K562 (cell line): ENCODE data around the gene RIPK3. TPM values are rescaled to one million over a fixed set of nuclear protein-coding genes. Genes with fewer than 3 reads are reported as not detected.

Experiments used
- polyA plus RNA-seq, 8 experiments: library from polyadenylated mRNA; depleted of rRNA in 4 of 8; stranded (reverse) in 5 of 8; unstranded in 3 of 8; fragments of >200 nt; fragmentation: Nextera tagmentation in 2 of 8; fragmentation: Illumina TruSeq in 1 of 8; extraction: Ambion mirVana in 2 of 8; extraction: Trizol in 1 of 8; gene quantifications; 2 replicates each; pipeline versions ENCODE4 v1.2.1 to v1.2.3, GENCODE V29; 2011 to 2014; ENCODE audit warnings: inconsistent platforms in 1 of 8, missing spikeins in 1 of 8
- small RNA-seq: library from RNA; depleted of rRNA; stranded (forward); fragments of <200 nt; gene quantifications from one replicate; pipeline ENCODE3, GENCODE V24; 2014
- total RNA-seq, 7 experiments: library from RNA; depleted of rRNA in 6 of 7; stranded (reverse); fragments of >200 nt in 6 of 7; fragmentation: Illumina TruSeq in 2 of 7; extraction: Trizol in 2 of 7; gene quantifications; 2 replicates each; pipeline versions ENCODE4 v1.2.1 to v1.2.3, GENCODE V29; 2011 to 2021; ENCODE audit warnings: low replicate concordance in 1 of 7

The RIPK3 gene
- total and polyA plus RNA-seq, 9 of the 15 experiments (the other 6 are each of a cell fraction or from before 2014, with no cell fraction given) = 0.03 to 0.43 (median 0.28) TPM; not detected in 3

Small RNA genes lying within 50 kb of the gene (small RNA-seq; reads per million reads assigned to genes)
- not detected for gene RF00026

Other genes with a start within 250 kb of the RIPK3 start
Only the 7 nearest of the 33 such genes appear.
- gene DHRS1, start 40.2 kb downstream of the RIPK3 start, total RNA-seq (2014; rRNA removed) = 7.3 and 9.3 TPM in 2 replicates
- 5.7 and 8.2 TPM in 2 replicates for gene DHRS1, start 40.2 kb downstream of the RIPK3 start, total RNA-seq (2014; rRNA removed; fragmentation: Illumina TruSeq; extraction: Trizol)
- 9.5 and 9.7 TPM in 2 replicates for gene DHRS1, start 40.2 kb downstream of the RIPK3 start, total RNA-seq (2015; rRNA removed; fragmentation: Illumina TruSeq; extraction: Trizol)
- 17.8 and 21.1 TPM in 2 replicates for gene DHRS1, start 40.2 kb downstream of the RIPK3 start, total RNA-seq (2021)
- gene DHRS1, start 40.2 kb downstream of the RIPK3 start, polyA plus RNA-seq (2011; rRNA removed) = 12.7 and 19.8 TPM in 2 replicates
- gene DHRS1, start 40.2 kb downstream of the RIPK3 start, polyA plus RNA-seq (2014; fragmentation: Illumina TruSeq; extraction: Trizol) = 16.8 and 19.3 TPM in 2 replicates
- 10 to 100 TPM; 32.2 to 33.6 TPM for gene DHRS1, start 40.2 kb downstream of the RIPK3 start, polyA plus RNA-seq (2014; fragmentation: Nextera tagmentation; extraction: Ambion mirVana)
- gene DHRS1, start 40.2 kb downstream of the RIPK3 start, polyA plus RNA-seq (2014; rRNA removed) = 13.3 and 14.6 TPM in 2 replicates
- gene NOP9, start 40.1 kb downstream of the RIPK3 start, total RNA-seq (2014; rRNA removed) = 15.0 and 19.9 TPM in 2 replicates
- gene NOP9, start 40.1 kb downstream of the RIPK3 start, total RNA-seq (2014; rRNA removed; fragmentation: Illumina TruSeq; extraction: Trizol) = 16.7 and 17.8 TPM in 2 replicates
- gene NOP9, start 40.1 kb downstream of the RIPK3 start, total RNA-seq (2015; rRNA removed; fragmentation: Illumina TruSeq; extraction: Trizol) = 16.7 and 18.2 TPM in 2 replicates
- 25.0 and 27.9 TPM in 2 replicates for gene NOP9, start 40.1 kb downstream of the RIPK3 start, total RNA-seq (2021)
- 10.6 and 11.8 TPM in 2 replicates for gene NOP9, start 40.1 kb downstream of the RIPK3 start, polyA plus RNA-seq (2011; rRNA removed)
- 19.6 and 20.7 TPM in 2 replicates for gene NOP9, start 40.1 kb downstream of the RIPK3 start, polyA plus RNA-seq (2014; fragmentation: Illumina TruSeq; extraction: Trizol)
- gene NOP9, start 40.1 kb downstream of the RIPK3 start, polyA plus RNA-seq (2014; fragmentation: Nextera tagmentation; extraction: Ambion mirVana) = 1 to 10 TPM; 1.0 to 1.2 TPM
- gene NOP9, start 40.1 kb downstream of the RIPK3 start, polyA plus RNA-seq (2014; rRNA removed) = 15.1 and 15.5 TPM in 2 replicates
- not detected in 2 replicates for gene CIDEB, start 32.0 kb downstream of the RIPK3 start, total RNA-seq (2014; rRNA removed)
- gene CIDEB, start 32.0 kb downstream of the RIPK3 start, total RNA-seq (2014; rRNA removed; fragmentation: Illumina TruSeq; extraction: Trizol) = not detected in 2 replicates
- gene CIDEB, start 32.0 kb downstream of the RIPK3 start, total RNA-seq (2015; rRNA removed; fragmentation: Illumina TruSeq; extraction: Trizol) = not detected in 2 replicates
- 0.07 and 0.35 TPM in 2 replicates for gene CIDEB, start 32.0 kb downstream of the RIPK3 start, total RNA-seq (2021)
- 0.04 and 0.14 TPM in 2 replicates for gene CIDEB, start 32.0 kb downstream of the RIPK3 start, polyA plus RNA-seq (2011; rRNA removed)
- gene CIDEB, start 32.0 kb downstream of the RIPK3 start, polyA plus RNA-seq (2014; fragmentation: Illumina TruSeq; extraction: Trizol) = 0.07 and 0.14 TPM in 2 replicates
- under 1 TPM; 0.03 to 0.35 TPM for gene CIDEB, start 32.0 kb downstream of the RIPK3 start, polyA plus RNA-seq (2014; fragmentation: Nextera tagmentation; extraction: Ambion mirVana)
- gene CIDEB, start 32.0 kb downstream of the RIPK3 start, polyA plus RNA-seq (2014; rRNA removed) = 0.11 and 0.18 TPM in 2 replicates
- gene LTB4R2, start 29.9 kb downstream of the RIPK3 start, total RNA-seq (2014; rRNA removed) = 3.9 and 5.8 TPM in 2 replicates
- gene LTB4R2, start 29.9 kb downstream of the RIPK3 start, total RNA-seq (2014; rRNA removed; fragmentation: Illumina TruSeq; extraction: Trizol) = 2.1 and 2.4 TPM in 2 replicates
- gene LTB4R2, start 29.9 kb downstream of the RIPK3 start, total RNA-seq (2015; rRNA removed; fragmentation: Illumina TruSeq; extraction: Trizol) = 2.5 and 3.1 TPM in 2 replicates
- gene LTB4R2, start 29.9 kb downstream of the RIPK3 start, total RNA-seq (2021) = 6.9 and 9.4 TPM in 2 replicates
- gene LTB4R2, start 29.9 kb downstream of the RIPK3 start, polyA plus RNA-seq (2011; rRNA removed) = 2.5 and 3.2 TPM in 2 replicates
- gene LTB4R2, start 29.9 kb downstream of the RIPK3 start, polyA plus RNA-seq (2014; fragmentation: Illumina TruSeq; extraction: Trizol) = 2.6 and 2.7 TPM in 2 replicates
- under 1 TPM in 1 of 2 experiments, not detected in 1; 0.03 TPM for gene LTB4R2, start 29.9 kb downstream of the RIPK3 start, polyA plus RNA-seq (2014; fragmentation: Nextera tagmentation; extraction: Ambion mirVana)
- 8.6 and 11.6 TPM in 2 replicates for gene LTB4R2, start 29.9 kb downstream of the RIPK3 start, polyA plus RNA-seq (2014; rRNA removed)
- 2.8 and 3.6 TPM in 2 replicates for gene LTB4R, start 28.5 kb downstream of the RIPK3 start, total RNA-seq (2014; rRNA removed)
- gene LTB4R, start 28.5 kb downstream of the RIPK3 start, total RNA-seq (2014; rRNA removed; fragmentation: Illumina TruSeq; extraction: Trizol) = 1.7 and 1.8 TPM in 2 replicates
- 2.1 and 2.3 TPM in 2 replicates for gene LTB4R, start 28.5 kb downstream of the RIPK3 start, total RNA-seq (2015; rRNA removed; fragmentation: Illumina TruSeq; extraction: Trizol)
- gene LTB4R, start 28.5 kb downstream of the RIPK3 start, total RNA-seq (2021) = 3.7 and 7.0 TPM in 2 replicates
- gene LTB4R, start 28.5 kb downstream of the RIPK3 start, polyA plus RNA-seq (2011; rRNA removed) = 4.0 and 4.3 TPM in 2 replicates
- gene LTB4R, start 28.5 kb downstream of the RIPK3 start, polyA plus RNA-seq (2014; fragmentation: Illumina TruSeq; extraction: Trizol) = 4.4 and 4.8 TPM in 2 replicates
- under 1 TPM; 0.38 to 0.61 TPM for gene LTB4R, start 28.5 kb downstream of the RIPK3 start, polyA plus RNA-seq (2014; fragmentation: Nextera tagmentation; extraction: Ambion mirVana)
- gene LTB4R, start 28.5 kb downstream of the RIPK3 start, polyA plus RNA-seq (2014; rRNA removed) = 10.5 and 11.4 TPM in 2 replicates
- gene ADCY4, start 4.9 kb downstream of the RIPK3 start, total RNA-seq (2014; rRNA removed) = 0.09 TPM in 1 of 2 replicates, not detected in the other
- gene ADCY4, start 4.9 kb downstream of the RIPK3 start, total RNA-seq (2014; rRNA removed; fragmentation: Illumina TruSeq; extraction: Trizol) = 0.18 TPM in 1 of 2 replicates, not detected in the other
- gene ADCY4, start 4.9 kb downstream of the RIPK3 start, total RNA-seq (2015; rRNA removed; fragmentation: Illumina TruSeq; extraction: Trizol) = not detected in 2 replicates
- 0.07 and 0.31 TPM in 2 replicates for gene ADCY4, start 4.9 kb downstream of the RIPK3 start, total RNA-seq (2021)
- 0.21 and 0.39 TPM in 2 replicates for gene ADCY4, start 4.9 kb downstream of the RIPK3 start, polyA plus RNA-seq (2011; rRNA removed)
- gene ADCY4, start 4.9 kb downstream of the RIPK3 start, polyA plus RNA-seq (2014; fragmentation: Illumina TruSeq; extraction: Trizol) = 0.04 and 0.06 TPM in 2 replicates
- under 1 TPM in 1 of 2 experiments, not detected in 1; 0.04 TPM for gene ADCY4, start 4.9 kb downstream of the RIPK3 start, polyA plus RNA-seq (2014; fragmentation: Nextera tagmentation; extraction: Ambion mirVana)
- 0.15 and 0.47 TPM in 2 replicates for gene ADCY4, start 4.9 kb downstream of the RIPK3 start, polyA plus RNA-seq (2014; rRNA removed)
- gene NFATC4, start 28.2 kb upstream of the RIPK3 start, total RNA-seq (2014; rRNA removed) = 0.54 and 2.4 TPM in 2 replicates
- gene NFATC4, start 28.2 kb upstream of the RIPK3 start, total RNA-seq (2014; rRNA removed; fragmentation: Illumina TruSeq; extraction: Trizol) = 0.25 and 0.51 TPM in 2 replicates
- 0.40 and 0.49 TPM in 2 replicates for gene NFATC4, start 28.2 kb upstream of the RIPK3 start, total RNA-seq (2015; rRNA removed; fragmentation: Illumina TruSeq; extraction: Trizol)
- 2.2 and 3.7 TPM in 2 replicates for gene NFATC4, start 28.2 kb upstream of the RIPK3 start, total RNA-seq (2021)
- gene NFATC4, start 28.2 kb upstream of the RIPK3 start, polyA plus RNA-seq (2011; rRNA removed) = 3.8 and 9.9 TPM in 2 replicates
- gene NFATC4, start 28.2 kb upstream of the RIPK3 start, polyA plus RNA-seq (2014; fragmentation: Illumina TruSeq; extraction: Trizol) = 1.0 and 1.1 TPM in 2 replicates
- under 1 TPM in 1 of 2 experiments, not detected in 1; 0.32 TPM for gene NFATC4, start 28.2 kb upstream of the RIPK3 start, polyA plus RNA-seq (2014; fragmentation: Nextera tagmentation; extraction: Ambion mirVana)
- gene NFATC4, start 28.2 kb upstream of the RIPK3 start, polyA plus RNA-seq (2014; rRNA removed) = 1.9 and 2.5 TPM in 2 replicates